ENCODE measurements around the gene TDRD3.

TDRD3 gene

DNA sequence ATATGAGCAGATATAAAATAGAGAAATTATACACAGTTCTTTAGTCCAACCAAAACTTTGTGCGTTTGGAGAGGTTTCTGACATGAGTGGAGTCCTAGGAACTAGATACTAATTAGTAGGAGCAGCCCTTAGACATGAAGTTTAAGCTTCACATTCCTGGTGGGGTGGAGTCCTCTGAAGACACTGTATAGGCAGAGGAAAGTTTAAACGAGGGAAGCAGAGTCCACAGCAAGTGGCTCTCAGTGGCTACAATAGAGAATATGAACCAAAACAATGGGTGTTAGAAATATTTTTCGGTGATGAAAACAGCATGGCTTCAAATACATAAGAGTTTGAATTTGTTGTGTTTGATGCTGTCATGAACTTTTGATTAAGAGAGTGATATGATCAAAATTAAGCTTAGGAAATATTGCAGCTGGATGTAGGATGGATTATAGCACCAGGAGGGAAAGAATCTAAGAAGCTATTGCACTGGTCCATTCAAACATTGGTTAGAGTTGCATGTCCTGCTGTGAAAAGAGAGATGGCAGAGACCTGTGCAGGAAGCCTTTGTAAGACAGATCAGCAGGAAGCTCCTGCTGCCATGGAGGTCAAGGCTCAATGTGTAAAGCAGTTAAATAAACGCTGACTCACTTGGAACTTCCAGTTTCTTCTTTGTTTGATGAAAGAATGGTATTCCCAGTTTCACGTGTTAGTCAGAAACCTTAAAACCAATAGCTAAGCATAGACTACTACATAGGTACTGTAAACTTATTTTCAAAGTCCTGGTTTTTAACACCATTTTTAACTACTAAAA lies 175.2 kb downstream of the TDRD3 start:
- TF ChIP-seq TEAD4 (IDR thresholded peaks at IDR 0.05) (no peak), EP300 (IDR thresholded peaks at IDR 0.05; ENCODE audit: borderline replicate concordance) (no peak), NFIC (IDR thresholded peaks at IDR 0.05) (no peak), RAD21 (IDR thresholded peaks at IDR 0.05; ENCODE audit: low read depth) (no peak), YY1 (IDR thresholded peaks at IDR 0.05; ENCODE audit: low read depth) (no peak), ZBTB7A (IDR thresholded peaks at IDR 0.05; ENCODE audit: low read depth) (no peak), FOXM1 (IDR thresholded peaks at IDR 0.05; ENCODE audit: borderline replicate concordance, low read depth) (no peak), CEBPB (IDR thresholded peaks at IDR 0.05) (no peak), EGR1 (IDR thresholded peaks at IDR 0.05) (no peak), TCF12 (IDR thresholded peaks at IDR 0.05; ENCODE audit: low read depth) (no peak), TAF1 (IDR thresholded peaks at IDR 0.05; ENCODE audit: low read depth) (no peak), CREB1 (IDR thresholded peaks at IDR 0.05; ENCODE audit: low read depth) (no peak)
- TF ChIP-seq, protein P1, sequence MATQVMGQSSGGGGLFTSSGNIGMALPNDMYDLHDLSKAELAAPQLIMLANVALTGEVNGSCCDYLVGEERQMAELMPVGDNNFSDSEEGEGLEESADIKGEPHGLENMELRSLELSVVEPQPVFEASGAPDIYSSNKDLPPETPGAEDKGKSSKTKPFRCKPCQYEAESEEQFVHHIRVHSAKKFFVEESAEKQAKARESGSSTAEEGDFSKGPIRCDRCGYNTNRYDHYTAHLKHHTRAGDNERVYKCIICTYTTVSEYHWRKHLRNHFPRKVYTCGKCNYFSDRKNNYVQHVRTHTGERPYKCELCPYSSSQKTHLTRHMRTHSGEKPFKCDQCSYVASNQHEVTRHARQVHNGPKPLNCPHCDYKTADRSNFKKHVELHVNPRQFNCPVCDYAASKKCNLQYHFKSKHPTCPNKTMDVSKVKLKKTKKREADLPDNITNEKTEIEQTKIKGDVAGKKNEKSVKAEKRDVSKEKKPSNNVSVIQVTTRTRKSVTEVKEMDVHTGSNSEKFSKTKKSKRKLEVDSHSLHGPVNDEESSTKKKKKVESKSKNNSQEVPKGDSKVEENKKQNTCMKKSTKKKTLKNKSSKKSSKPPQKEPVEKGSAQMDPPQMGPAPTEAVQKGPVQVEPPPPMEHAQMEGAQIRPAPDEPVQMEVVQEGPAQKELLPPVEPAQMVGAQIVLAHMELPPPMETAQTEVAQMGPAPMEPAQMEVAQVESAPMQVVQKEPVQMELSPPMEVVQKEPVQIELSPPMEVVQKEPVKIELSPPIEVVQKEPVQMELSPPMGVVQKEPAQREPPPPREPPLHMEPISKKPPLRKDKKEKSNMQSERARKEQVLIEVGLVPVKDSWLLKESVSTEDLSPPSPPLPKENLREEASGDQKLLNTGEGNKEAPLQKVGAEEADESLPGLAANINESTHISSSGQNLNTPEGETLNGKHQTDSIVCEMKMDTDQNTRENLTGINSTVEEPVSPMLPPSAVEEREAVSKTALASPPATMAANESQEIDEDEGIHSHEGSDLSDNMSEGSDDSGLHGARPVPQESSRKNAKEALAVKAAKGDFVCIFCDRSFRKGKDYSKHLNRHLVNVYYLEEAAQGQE (IDR thresholded peaks at IDR 0.05; ENCODE audit: low read depth), result no peak
- TF ChIP-seq, protein P2, sequence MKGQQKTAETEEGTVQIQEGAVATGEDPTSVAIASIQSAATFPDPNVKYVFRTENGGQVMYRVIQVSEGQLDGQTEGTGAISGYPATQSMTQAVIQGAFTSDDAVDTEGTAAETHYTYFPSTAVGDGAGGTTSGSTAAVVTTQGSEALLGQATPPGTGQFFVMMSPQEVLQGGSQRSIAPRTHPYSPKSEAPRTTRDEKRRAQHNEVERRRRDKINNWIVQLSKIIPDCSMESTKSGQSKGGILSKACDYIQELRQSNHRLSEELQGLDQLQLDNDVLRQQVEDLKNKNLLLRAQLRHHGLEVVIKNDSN (IDR thresholded peaks at IDR 0.05), result no peak
- TF ChIP-seq, protein P3, sequence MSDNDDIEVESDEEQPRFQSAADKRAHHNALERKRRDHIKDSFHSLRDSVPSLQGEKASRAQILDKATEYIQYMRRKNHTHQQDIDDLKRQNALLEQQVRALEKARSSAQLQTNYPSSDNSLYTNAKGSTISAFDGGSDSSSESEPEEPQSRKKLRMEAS (IDR thresholded peaks at IDR 0.05), result no peak

DNA sequence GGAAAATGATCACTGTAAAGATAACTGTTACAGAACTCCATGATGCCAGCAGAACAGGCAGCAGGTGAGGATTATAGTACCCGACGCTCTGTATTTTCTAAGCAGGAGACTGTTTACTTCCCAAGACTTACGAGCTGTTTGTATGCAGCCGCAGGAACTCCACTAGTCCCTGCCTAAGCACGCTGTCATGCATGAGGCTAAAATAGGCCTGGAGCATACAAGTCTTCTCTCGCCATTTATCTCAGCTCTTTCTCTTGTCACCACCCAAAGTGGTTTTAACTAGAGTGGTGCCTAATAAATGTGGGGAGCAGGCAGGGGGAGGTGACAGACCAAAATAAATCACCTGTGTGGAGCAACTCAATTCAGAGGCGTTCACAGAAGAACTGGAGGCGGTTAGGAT lies 175.8 kb downstream of the TDRD3 start:
- no peak for TF ChIP-seq TCF12 (IDR thresholded peaks at IDR 0.05; ENCODE audit: low read depth)
- no peak for TF ChIP-seq FOXM1 (IDR thresholded peaks at IDR 0.05; ENCODE audit: borderline replicate concordance, low read depth)
- TF ChIP-seq, protein P1 (IDR thresholded peaks at IDR 0.05; ENCODE audit: low read depth), result no peak
- TF ChIP-seq YY1 (IDR thresholded peaks at IDR 0.05; ENCODE audit: low read depth), result no peak
- TF ChIP-seq, protein P3 (IDR thresholded peaks at IDR 0.05), result no peak
- TF ChIP-seq TEAD4 (IDR thresholded peaks at IDR 0.05), result no peak
- TF ChIP-seq ZBTB7A (IDR thresholded peaks at IDR 0.05; ENCODE audit: low read depth), result no peak
- TF ChIP-seq EGR1 (IDR thresholded peaks at IDR 0.05), result no peak
- no peak for TF ChIP-seq NFIC (IDR thresholded peaks at IDR 0.05)
- TF ChIP-seq RAD21 (IDR thresholded peaks at IDR 0.05; ENCODE audit: low read depth), result no peak
- TF ChIP-seq TAF1 (IDR thresholded peaks at IDR 0.05; ENCODE audit: low read depth), result no peak

DNA sequence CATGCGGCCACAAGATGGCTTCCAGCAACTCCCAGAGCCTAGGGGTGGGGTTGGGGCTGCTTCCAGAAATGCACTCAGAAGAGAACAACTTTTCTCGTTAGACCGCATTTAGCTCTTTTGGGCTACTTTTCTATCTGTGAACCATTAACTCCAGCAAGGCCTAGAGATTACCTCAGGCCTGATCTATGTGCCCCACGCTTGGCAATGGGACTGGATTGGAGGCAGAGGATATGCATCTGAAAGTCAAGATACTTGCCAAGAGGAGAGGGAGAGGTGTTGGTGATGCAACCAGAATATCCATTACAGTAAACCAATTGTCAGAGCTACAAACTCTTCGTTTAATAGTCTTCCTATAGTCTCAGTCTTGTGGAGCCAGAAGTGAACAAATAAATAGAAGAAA lies 177.7 kb downstream of the TDRD3 start:
- TF ChIP-seq, protein P3 (IDR thresholded peaks at IDR 0.05), result no peak
- TF ChIP-seq YY1 (IDR thresholded peaks at IDR 0.05; ENCODE audit: low read depth) (no peak), FOXM1 (IDR thresholded peaks at IDR 0.05; ENCODE audit: borderline replicate concordance, low read depth) (no peak), RAD21 (IDR thresholded peaks at IDR 0.05; ENCODE audit: low read depth) (no peak), ZBTB7A (IDR thresholded peaks at IDR 0.05; ENCODE audit: low read depth) (no peak), CREB1 (IDR thresholded peaks at IDR 0.05; ENCODE audit: low read depth) (no peak), TCF12 (IDR thresholded peaks at IDR 0.05; ENCODE audit: low read depth) (no peak), EGR1 (IDR thresholded peaks at IDR 0.05) (no peak), EP300 (IDR thresholded peaks at IDR 0.05; ENCODE audit: borderline replicate concordance) (no peak), TAF1 (IDR thresholded peaks at IDR 0.05; ENCODE audit: low read depth) (no peak), CEBPB (IDR thresholded peaks at IDR 0.05) (no peak), NFIC (IDR thresholded peaks at IDR 0.05) (no peak), TEAD4 (IDR thresholded peaks at IDR 0.05) (no peak)
- TF ChIP-seq, protein P1 (IDR thresholded peaks at IDR 0.05; ENCODE audit: low read depth), result no peak

DNA sequence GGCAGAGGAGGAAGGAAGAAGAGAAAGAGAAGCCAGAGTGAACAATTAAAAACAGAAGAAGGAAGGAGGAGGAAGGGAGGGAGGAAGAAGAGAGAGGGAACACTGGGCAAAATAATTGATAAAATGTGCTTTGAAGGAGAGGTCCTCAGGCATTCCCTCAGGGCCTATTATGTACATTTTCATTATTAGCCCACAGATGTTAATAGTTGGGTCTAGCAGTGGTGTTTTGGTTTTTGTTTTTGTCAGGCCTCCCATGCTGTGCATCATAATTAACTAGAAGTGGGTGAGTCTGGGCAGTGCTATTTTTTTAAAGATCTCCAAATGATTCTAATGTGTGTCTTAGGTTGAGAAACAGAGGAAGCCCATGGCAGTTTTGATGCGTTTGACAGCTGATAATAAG lies 178.1 kb downstream of the TDRD3 start:
- TF ChIP-seq, protein P1 (IDR thresholded peaks at IDR 0.05; ENCODE audit: low read depth), result no peak
- TF ChIP-seq, protein P2 (IDR thresholded peaks at IDR 0.05), result no peak
- no peak for TF ChIP-seq EP300 (IDR thresholded peaks at IDR 0.05; ENCODE audit: borderline replicate concordance)
- TF ChIP-seq EGR1 (IDR thresholded peaks at IDR 0.05), result no peak
- TF ChIP-seq ZBTB7A (IDR thresholded peaks at IDR 0.05; ENCODE audit: low read depth), result no peak
- no peak for TF ChIP-seq TEAD4 (IDR thresholded peaks at IDR 0.05)
- TF ChIP-seq CREB1 (IDR thresholded peaks at IDR 0.05; ENCODE audit: low read depth), result no peak
- no peak for TF ChIP-seq TAF1 (IDR thresholded peaks at IDR 0.05; ENCODE audit: low read depth)
- TF ChIP-seq TCF12 (IDR thresholded peaks at IDR 0.05; ENCODE audit: low read depth), result no peak
- TF ChIP-seq CEBPB (IDR thresholded peaks at IDR 0.05), result no peak
- TF ChIP-seq NFIC (IDR thresholded peaks at IDR 0.05), result no peak
- TF ChIP-seq, protein P3 (IDR thresholded peaks at IDR 0.05), result no peak
- TF ChIP-seq FOXM1 (IDR thresholded peaks at IDR 0.05; ENCODE audit: borderline replicate concordance, low read depth), result no peak
- no peak for TF ChIP-seq YY1 (IDR thresholded peaks at IDR 0.05; ENCODE audit: low read depth)
- TF ChIP-seq RAD21 (IDR thresholded peaks at IDR 0.05; ENCODE audit: low read depth), result no peak
